H1 (cell line): ENCODE data around the gene ECD. TPM values are rescaled to one million over a fixed set of nuclear protein-coding genes. Genes with fewer than 3 reads are reported as not detected.

ENCODE experiments used
- CTCF ChIA-PET: fragments of 300-600 bp; sonication (Branson Sonifier 250); formaldehyde crosslinking; loops from one replicate; lab custom pipeline; 2021; ENCODE audit not compliant: partially characterized antibody; lab: Charles Lee
- POLR2A ChIA-PET: fragments of 300-600 bp; sonication (Branson Sonifier 250); formaldehyde crosslinking; loops from one replicate; lab custom pipeline; 2021; ENCODE audit warnings: inconsistent platforms; ENCODE audit not compliant: partially characterized antibody; lab: Charles Lee
- DNase-seq, 2 experiments: peaks; one replicate each; pipeline versions ENCODE4 v3.0.0 to v3.0.0-alpha.2; 2010 to 2022; ENCODE audit warnings: low spot score in 2 of 2, low read depth in 1 of 2, mixed read lengths in 1 of 2
- FAIRE-seq: peaks from 2 replicates; lab custom pipeline; 2011; peaks lifted over from hg19 to GRCh38; lab: Jason Lieb, UNC
- H2AFZ ChIP-seq: 2 replicates; pipeline ENCODE4 v1.8.1; 2012; ENCODE audit warnings: low read length, inconsistent platforms
- H2AK5ac ChIP-seq: 2 replicates; pipeline ENCODE4 v1.6.1; 2013; ENCODE audit warnings: low read depth, low read length
- H2BK120ac ChIP-seq: replicated peaks from 2 replicates; pipeline ENCODE3; 2013; ENCODE audit warnings: low read depth, low read length, inconsistent platforms
- H2BK12ac ChIP-seq: 2 replicates; pipeline ENCODE4 v1.6.1; 2013; ENCODE audit warnings: low read depth, low read length
- H2BK15ac ChIP-seq: 2 replicates; pipeline ENCODE4 v1.6.1; 2013; ENCODE audit warnings: low read length
- H2BK20ac ChIP-seq: 2 replicates; pipeline ENCODE4 v1.6.1; 2013; ENCODE audit warnings: low read length
- H2BK5ac ChIP-seq: 2 replicates; pipeline ENCODE4 v1.6.1; 2013; ENCODE audit warnings: low read depth, low read length
- H3K14ac ChIP-seq: 2 replicates; pipeline ENCODE4 v1.6.1; 2013; ENCODE audit warnings: inconsistent platforms; ENCODE audit not compliant: insufficient read length
- H3K18ac ChIP-seq: 2 replicates; pipeline ENCODE4 v1.6.1; 2013; ENCODE audit warnings: low read length; ENCODE audit errors: extremely low read depth
- H3K23ac ChIP-seq: 2 replicates; pipeline ENCODE4 v1.6.1; 2013; ENCODE audit warnings: inconsistent platforms; ENCODE audit not compliant: insufficient read length
- H3K23me2 ChIP-seq: 2 replicates; pipeline ENCODE4 v1.6.1; 2013; ENCODE audit warnings: low read depth, low read length
- H3K27ac ChIP-seq: 2 replicates; pipeline ENCODE4 v1.6.1; 2011; ENCODE audit warnings: low read depth, low read length, inconsistent platforms
- H3K27me3 ChIP-seq, 4 experiments: replicated peaks in 1 of 4; 1 replicate in 1 of 4; 2 replicates in 3 of 4; pipeline versions ENCODE4 v1.6.1 to v1.8.1; 2011 to 2013; ENCODE audit warnings: low read length in 3 of 4, mild to moderate bottlenecking in 3 of 4, inconsistent platforms in 2 of 4, mixed read lengths in 2 of 4, moderate library complexity in 1 of 4; ENCODE audit not compliant: control insufficient read depth in 3 of 4, insufficient read depth in 3 of 4; ENCODE audit errors: extremely low read depth in 1 of 4
- H3K36me3 ChIP-seq, 4 experiments: 2 replicates each; pipeline versions ENCODE4 v1.6.1 to v1.8.1; 2011 to 2013; ENCODE audit warnings: mild to moderate bottlenecking in 4 of 4, low read length in 3 of 4, moderate library complexity in 2 of 4, control low read depth in 1 of 4, inconsistent platforms in 1 of 4; ENCODE audit not compliant: insufficient read depth in 4 of 4, control insufficient read depth in 2 of 4
- H3K4ac ChIP-seq: replicated peaks from 2 replicates; pipeline ENCODE3; 2013; ENCODE audit warnings: low read length, low read depth, mixed read lengths, inconsistent platforms; ENCODE audit not compliant: insufficient read length
- H3K4me1 ChIP-seq, 4 experiments: replicated peaks in 1 of 4; 1 replicate in 1 of 4; 2 replicates in 3 of 4; pipeline versions ENCODE4 v1.6.1 to v1.8.1; 2011 to 2013; ENCODE audit warnings: low read length in 3 of 4, inconsistent platforms in 2 of 4, mixed read lengths in 1 of 4; ENCODE audit not compliant: insufficient read depth in 4 of 4, control insufficient read depth in 3 of 4
- H3K4me2 ChIP-seq, 2 experiments: 2 replicates each; pipeline versions ENCODE4 v1.6.1 to v1.8.1; 2011 to 2013; ENCODE audit warnings: low read depth in 2 of 2, low read length in 2 of 2, control low read depth in 1 of 2, inconsistent platforms in 1 of 2, mild to moderate bottlenecking in 1 of 2; ENCODE audit not compliant: insufficient read depth in 1 of 2
- H3K4me3 ChIP-seq, 4 experiments: fragments of 200-600, 300-600 bp in 1 of 4; sonication (generic), shearing (Covaris generic), sonication (Bioruptor Twin) in 1 of 4; 2 replicates each; pipeline versions ENCODE4 v1.5.1 to v1.8.1; 2011 to 2016; ENCODE audit warnings: low read length in 4 of 4, low read depth in 3 of 4, control low read depth in 2 of 4, inconsistent platforms in 2 of 4, mild to moderate bottlenecking in 2 of 4, mixed read lengths in 1 of 4, moderate library complexity in 1 of 4; ENCODE audit not compliant: insufficient read depth in 2 of 4; ENCODE audit errors: extremely low read depth in 1 of 4
- H3K56ac ChIP-seq: replicated peaks from 2 replicates; pipeline ENCODE3; 2013; ENCODE audit warnings: low read depth, mild to moderate bottlenecking, mixed read lengths, low read length, inconsistent platforms; ENCODE audit not compliant: insufficient read length
- H3K79me1 ChIP-seq: 2 replicates; pipeline ENCODE4 v1.6.1; 2013; ENCODE audit warnings: low read depth, low read length, control low read depth
- H3K79me2 ChIP-seq, 2 experiments: 2 replicates each; pipeline versions ENCODE4 v1.6.1 to v1.8.1; 2012 to 2013; ENCODE audit warnings: low read length in 2 of 2, mild to moderate bottlenecking in 2 of 2, inconsistent platforms in 1 of 2; ENCODE audit not compliant: insufficient read depth in 2 of 2, control insufficient read depth in 1 of 2
- H3K9ac ChIP-seq, 4 experiments: replicated peaks in 1 of 4; 1 replicate in 1 of 4; 2 replicates in 3 of 4; pipeline versions ENCODE4 v1.6.1 to v1.8.1; 2011 to 2013; ENCODE audit warnings: low read depth in 3 of 4, low read length in 3 of 4, control low read depth in 2 of 4, mild to moderate bottlenecking in 2 of 4, moderate library complexity in 2 of 4, inconsistent platforms in 1 of 4; ENCODE audit errors: extremely low read depth in 1 of 4
- H3K9me3 ChIP-seq, 2 experiments: 2 replicates each; pipeline versions ENCODE4 v1.6.1 to v1.8.1; 2012 to 2013; ENCODE audit warnings: mild to moderate bottlenecking in 2 of 2, moderate library complexity in 2 of 2, control low read depth in 1 of 2, inconsistent platforms in 1 of 2, low read depth in 1 of 2, low read length in 1 of 2, mixed read lengths in 1 of 2; ENCODE audit not compliant: insufficient read depth in 2 of 2
- H4K20me1 ChIP-seq, 2 experiments: replicated peaks in 1 of 2; 2 replicates each; pipeline versions ENCODE3 to v1.8.1; 2011 to 2013; ENCODE audit warnings: inconsistent platforms in 2 of 2, low read length in 2 of 2, mild to moderate bottlenecking in 1 of 2; ENCODE audit not compliant: insufficient read depth in 2 of 2, control insufficient read depth in 1 of 2
- H4K5ac ChIP-seq: 2 replicates; pipeline ENCODE4 v1.6.1; 2013; ENCODE audit warnings: low read length, low read depth, mixed read lengths, inconsistent platforms; ENCODE audit not compliant: insufficient read length
- H4K8ac ChIP-seq: 2 replicates; pipeline ENCODE4 v1.8.0; 2013; ENCODE audit warnings: mild to moderate bottlenecking, moderate library complexity, low read length, inconsistent platforms; ENCODE audit not compliant: insufficient read depth; ENCODE audit errors: extremely low read depth
- H4K91ac ChIP-seq: replicated peaks from 2 replicates; pipeline ENCODE3; 2013; ENCODE audit warnings: low read length, mixed read lengths, inconsistent platforms; ENCODE audit not compliant: insufficient read length
- CEBPB ChIP-seq: IDR thresholded peaks from 2 replicates; pipeline ENCODE4 v1.6.1; 2012; ENCODE audit warnings: low read depth, low read length
- CHD2 ChIP-seq: IDR thresholded peaks from 2 replicates; pipeline ENCODE4 v1.6.1; 2012; ENCODE audit warnings: low read length, improper control_type of control experiment
- EP300 ChIP-seq, 2 experiments: IDR thresholded peaks; 1 replicate in 1 of 2; 2 replicates in 1 of 2; pipeline ENCODE4 v1.6.1; 2011 to 2012; ENCODE audit warnings: low read depth in 2 of 2, low read length in 2 of 2, mild to moderate bottlenecking in 2 of 2, borderline replicate concordance in 1 of 2, inconsistent platforms in 1 of 2, moderate library complexity in 1 of 2
- JUN ChIP-seq: IDR thresholded peaks from 2 replicates; pipeline ENCODE4 v1.6.1; 2011; ENCODE audit warnings: low read depth, mild to moderate bottlenecking, improper control_type of control experiment, low read length
- KDM4A ChIP-seq: IDR thresholded peaks from one replicate; pipeline ENCODE4 v1.7.1; 2012; ENCODE audit warnings: low read depth, mild to moderate bottlenecking, moderate library complexity, low read length, inconsistent platforms; ENCODE audit not compliant: severe bottlenecking
- PHF8 ChIP-seq: fragments of 200-600 bp; sonication (generic); conservative IDR thresholded peaks from 2 replicates; pipeline ENCODE4 v1.7.1; 2012; ENCODE audit warnings: low read depth, mild to moderate bottlenecking, inconsistent platforms, low read length, moderate library complexity
- RXRA ChIP-seq: IDR thresholded peaks from 2 replicates; pipeline ENCODE4 v1.6.1; 2011; ENCODE audit warnings: low read depth, mild to moderate bottlenecking, low read length, moderate library complexity; ENCODE audit not compliant: insufficient read depth
- SIN3A ChIP-seq, 2 experiments: IDR thresholded peaks in 1 of 2; conservative IDR thresholded peaks in 1 of 2; 2 replicates each; pipeline ENCODE4 v1.6.1; 2011 to 2012; ENCODE audit warnings: low read length in 2 of 2, improper control_type of control experiment in 1 of 2, low read depth in 1 of 2, mild to moderate bottlenecking in 1 of 2
- SP1 ChIP-seq: IDR thresholded peaks from 2 replicates; pipeline ENCODE4 v1.6.1; 2011; ENCODE audit warnings: low read depth, low read length
- SP2 ChIP-seq: IDR thresholded peaks from 2 replicates; pipeline ENCODE4 v1.6.1; 2012; ENCODE audit warnings: mild to moderate bottlenecking, low read length, inconsistent platforms
- SP4 ChIP-seq: IDR thresholded peaks from 2 replicates; pipeline ENCODE4 v1.6.1; 2012; ENCODE audit warnings: low read length, inconsistent platforms
- ZNF274 ChIP-seq: IDR thresholded peaks from 2 replicates; pipeline ENCODE4 v1.7.0; 2012; ENCODE audit warnings: low read length, borderline replicate concordance; ENCODE audit errors: extremely low read depth
- WGBS, 2 experiments: shearing (Covaris generic) in 1 of 2; methylation state at CpG; one replicate each; pipeline versions ENCODE4 v1.1.6 to v1.1.7; 2013 to 2015; ENCODE audit warnings: low lambda C conversion rate in 2 of 2, mixed read lengths in 2 of 2, inconsistent platforms in 1 of 2, low coverage in 1 of 2, missing lambda C conversion rate in 1 of 2; ENCODE audit not compliant: insufficient replicate concordance in 2 of 2, insufficient coverage in 1 of 2, insufficient read length in 1 of 2; ENCODE audit errors: extremely low coverage in 1 of 2, missing lambda C conversion rate in 1 of 2; 5-methylcytosine and 5-hydroxymethylcytosine counted together
- polyA plus RNA-seq, 7 experiments: library from polyadenylated mRNA; depleted of rRNA in 3 of 7; stranded (reverse) in 5 of 7; unstranded in 2 of 7; fragments of >200 nt in 5 of 7; fragments of 200-250 nt in 2 of 7; gene quantifications; 1 replicate in 5 of 7; 2 replicates in 1 of 7; 4 replicates in 1 of 7; pipeline versions ENCODE4 v1.2.1 to v1.2.3, GENCODE V29; 2011 to 2013; ENCODE audit warnings: missing spikeins in 2 of 7, mixed read lengths in 2 of 7
- total RNA-seq: library from RNA; stranded (reverse); fragmentation: NEBNext Ultra II Directional; extraction: Animal tissue kit (Norgen Biotek cat#: 25700); gene quantifications from 2 replicates; pipeline ENCODE4 v1.2.1, GENCODE V29; 2021
- TF ChIP-seq, protein P1 (sequence below): IDR thresholded peaks from 2 replicates; pipeline ENCODE4 v1.6.1; 2011; ENCODE audit warnings: low read depth, mild to moderate bottlenecking, low read length; ENCODE audit not compliant: insufficient read depth

ECD gene
- total and polyA plus RNA-seq, 2 of the 8 experiments (the other 6 are each of a cell fraction or from before 2014, with no cell fraction given), result 27.1 to 38.0 TPM

DNA sequence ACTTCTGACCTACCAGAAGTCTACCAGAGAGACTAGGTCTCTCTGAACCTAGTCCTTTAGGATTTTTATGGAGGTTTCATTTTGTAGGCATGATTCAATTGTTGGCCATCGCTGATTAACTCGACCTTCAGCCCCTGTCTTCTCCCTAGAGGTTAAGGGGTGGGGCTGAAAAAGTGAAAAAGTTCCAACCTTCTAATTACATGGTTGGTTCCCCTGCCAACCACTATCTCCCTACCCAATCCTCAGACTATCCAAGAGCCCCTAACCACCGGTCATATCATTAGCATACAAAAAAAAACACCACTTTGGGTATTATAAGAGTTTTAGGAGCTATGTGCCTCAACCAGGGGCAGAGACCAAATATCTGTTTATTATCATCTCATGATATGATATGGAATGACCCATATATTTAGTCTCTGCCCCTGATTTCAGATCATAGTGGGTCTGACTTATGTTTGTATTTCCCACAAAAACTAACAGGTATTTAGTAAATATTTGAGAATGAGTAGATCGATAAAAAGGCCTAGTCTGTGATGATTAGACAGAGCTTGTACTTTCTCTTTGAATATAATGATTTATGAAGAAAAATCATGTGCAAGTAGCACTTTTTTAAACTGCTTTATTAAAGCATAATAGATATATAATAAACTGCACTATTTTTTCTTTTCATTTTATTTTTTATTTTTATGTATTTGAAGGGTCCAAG is 43.5 kb upstream of the ECD start:
- Histone ChIP-seq H3K4me1 (no peaks in the 10 kb centered on the region), H4K20me1 (no peaks in the 10 kb centered on the region), H2BK15ac (no peak overlapping the region), H3K27me3 (no peaks in the 10 kb centered on the region), H3K79me1 (no peaks in the 10 kb centered on the region), H3K4me2 (no peak overlapping the region), H3K27ac (no peak overlapping the region), H3K18ac (no peak overlapping the region), H2BK12ac (no peak overlapping the region), H3K36me3 (peaks cover 0 to 6% (median 1%) of the 10 kb centered on the region in 4 experiments; a peak in 2 of 8 replicates), H2BK120ac (no peak overlapping the region), H2BK5ac (no peak overlapping the region), H3K23me2 (no peaks in the 10 kb centered on the region), H2AFZ (no peak overlapping the region), H4K5ac (no peak overlapping the region), H3K79me2 (no peaks in the 10 kb centered on the region), H3K9ac (no peak overlapping the region), H3K9me3 (peaks cover 9 to 13% of the 10 kb centered on the region in 2 experiments), H4K8ac (no peak overlapping the region), H3K4ac (no peak overlapping the region), H2BK20ac (no peak overlapping the region), H3K56ac (no peak overlapping the region), H3K23ac (no peak overlapping the region), H2AK5ac (no peak overlapping the region), H3K14ac (no peak overlapping the region), H3K4me3 (no peak overlapping the region), H4K91ac (no peak overlapping the region)
- WGBS, 2 experiments, result 89% methylated on average over 4 of the region's 4 CpGs; no CpG with 5 or more reads in 1 of the 2 experiments
- FAIRE-seq, result no peak
- ChIA-PET CTCF (interaction anchor here (1.6 kb wide), 1 partner anchor 401 kb away, joined by 3 read pairs; no protein-coding TSS in a partner anchor), POLR2A (no interaction called here)
- TF ChIP-seq SP1 (no peak), EP300 (IDR thresholded peaks at IDR 0.05; ENCODE audit: borderline replicate concordance in 1 of 2, low read depth in 2 of 2, low read length in 2 of 2) (no peak), ZNF274 (no peak), SP2 (no peak), JUN (no peak), CHD2 (no peak), SP4 (no peak), KDM4A (no peak), RXRA (no peak), CEBPB (no peak), PHF8 (no peak), SIN3A (conservative IDR thresholded peaks at IDR 0.05 in 1 of 2, IDR thresholded peaks at IDR 0.05 in 1 of 2; ENCODE audit: low read depth in 1 of 2, low read length in 2 of 2) (no peak)
- TF ChIP-seq, protein P1, sequence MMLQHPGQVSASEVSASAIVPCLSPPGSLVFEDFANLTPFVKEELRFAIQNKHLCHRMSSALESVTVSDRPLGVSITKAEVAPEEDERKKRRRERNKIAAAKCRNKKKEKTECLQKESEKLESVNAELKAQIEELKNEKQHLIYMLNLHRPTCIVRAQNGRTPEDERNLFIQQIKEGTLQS, result no peak
- DNase-seq, result no peak
